Lower leg skin (tissue), 3 donors: Measurements from ENCODE around the gene AGBL1.

Experiments used
- POLR2A ChIP-seq, 2 donors: fragments of 450-650 bp; IDR thresholded peaks; one replicate each; pipeline ENCODE4 v1.6.1; 2016 to 2017; ENCODE audit warnings: antibody characterized with exemption in 2 of 2, mild to moderate bottlenecking in 1 of 2, moderate library complexity in 1 of 2
- TF ChIP-seq, protein P1 (sequence below), 3 donors: fragments of 450-650 bp; IDR thresholded peaks; one replicate each; pipeline ENCODE4 v1.5.1; 2016; ENCODE audit warnings: antibody characterized with exemption in 3 of 3, mild to moderate bottlenecking in 3 of 3, moderate library complexity in 2 of 3

DNA sequence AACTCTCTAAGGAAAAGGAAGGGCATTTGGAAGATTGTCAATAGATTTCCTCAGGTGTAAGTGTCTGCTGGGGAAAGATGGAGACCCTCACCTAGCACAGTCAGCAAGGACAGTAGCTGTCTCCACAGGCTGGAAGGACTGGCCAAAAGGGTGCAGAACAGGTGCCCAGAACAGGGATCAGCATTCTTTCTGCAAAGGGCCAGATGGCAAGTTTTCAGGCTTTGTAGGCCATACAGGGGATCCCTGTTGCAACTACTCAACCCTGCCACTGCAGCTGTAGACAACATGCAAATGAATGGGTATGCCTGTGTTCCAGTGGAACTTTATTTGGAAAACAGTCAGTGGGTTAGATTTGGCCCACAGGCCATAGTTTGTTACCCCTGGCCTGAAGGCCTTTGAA lies 8.1 kb downstream of the AGBL1 start:
- TF ChIP-seq, protein P1, sequence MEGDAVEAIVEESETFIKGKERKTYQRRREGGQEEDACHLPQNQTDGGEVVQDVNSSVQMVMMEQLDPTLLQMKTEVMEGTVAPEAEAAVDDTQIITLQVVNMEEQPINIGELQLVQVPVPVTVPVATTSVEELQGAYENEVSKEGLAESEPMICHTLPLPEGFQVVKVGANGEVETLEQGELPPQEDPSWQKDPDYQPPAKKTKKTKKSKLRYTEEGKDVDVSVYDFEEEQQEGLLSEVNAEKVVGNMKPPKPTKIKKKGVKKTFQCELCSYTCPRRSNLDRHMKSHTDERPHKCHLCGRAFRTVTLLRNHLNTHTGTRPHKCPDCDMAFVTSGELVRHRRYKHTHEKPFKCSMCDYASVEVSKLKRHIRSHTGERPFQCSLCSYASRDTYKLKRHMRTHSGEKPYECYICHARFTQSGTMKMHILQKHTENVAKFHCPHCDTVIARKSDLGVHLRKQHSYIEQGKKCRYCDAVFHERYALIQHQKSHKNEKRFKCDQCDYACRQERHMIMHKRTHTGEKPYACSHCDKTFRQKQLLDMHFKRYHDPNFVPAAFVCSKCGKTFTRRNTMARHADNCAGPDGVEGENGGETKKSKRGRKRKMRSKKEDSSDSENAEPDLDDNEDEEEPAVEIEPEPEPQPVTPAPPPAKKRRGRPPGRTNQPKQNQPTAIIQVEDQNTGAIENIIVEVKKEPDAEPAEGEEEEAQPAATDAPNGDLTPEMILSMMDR (IDR thresholded peaks at IDR 0.05) = no peak
- no peak for TF ChIP-seq POLR2A (IDR thresholded peaks at IDR 0.05)
